Measurements from ENCODE around the gene MRPL14. TPM values are rescaled to one million over a fixed set of nuclear protein-coding genes. Genes with fewer than 3 reads are reported as not detected.

Gene MRPL14
- total RNA-seq, 8 experiments from 2014 or later: 34.3 to 82.4 (median 56.0) TPM

DNA sequence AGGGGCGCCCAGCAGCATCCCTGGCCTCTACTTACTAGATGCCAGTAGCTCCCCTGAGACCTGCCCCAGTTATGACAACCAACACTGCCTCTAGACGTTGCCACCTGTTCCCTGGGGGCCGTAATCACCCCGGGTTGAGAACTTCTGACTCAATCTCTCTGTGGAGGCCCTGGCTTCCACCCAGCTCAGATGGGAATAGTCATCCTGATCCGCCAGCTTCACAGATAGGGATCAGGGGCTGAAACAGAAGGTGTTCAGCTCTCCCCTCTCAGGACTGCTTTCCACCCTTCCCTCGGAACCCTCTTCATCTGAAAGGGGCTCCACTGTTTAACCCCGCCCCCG is 34.7 kb upstream of the MRPL14 start:
- no peak for ATAC-seq (replicated peaks in 6 of 8)
- 0 to 100% (median 48%) methylated on average over 1 to 6 of the region's 8 CpGs; no CpG with 5 or more reads in 6 of the 10 experiments for WGBS, 10 experiments
- in situ Hi-C loops (cut with MboI; ENCODE audit: low pct_unique_long_range_greater_than_20kb in 2 of 9, low sequenced_read_pairs in 9 of 9, unreplicated experiment in 9 of 9): loop anchor here in 1 of 9 experiments (25.0 kb wide), 1 partner anchor 175 kb away; the partner anchor contains the start of gene SPATS1

GRCh38 chr6:44158770-44159228 is 31.5 kb upstream of the MRPL14 start, which contains the start of gene CAPN11:
TSS of gene CAPN11 (plus strand) at chr6:44158820. CDS start at chr6:44158849, 29 bp downstream.
- WGBS, 10 experiments: 100% methylated on average over 1 of the region's 5 CpGs; no CpG with 5 or more reads in 8 of the 10 experiments
- in situ Hi-C loops (cut with MboI; ENCODE audit: low pct_unique_long_range_greater_than_20kb in 2 of 9, low sequenced_read_pairs in 9 of 9, unreplicated experiment in 9 of 9): loop anchor here in 1 of 9 experiments (25.0 kb wide), 1 partner anchor 179 kb away; the partner anchor contains the start of gene SPATS1
- H3K4me1 ChIP-seq (replicated peaks in 1 of 2): peaks cover 0 to 2% of the 10 kb centered on the region in 2 donors
- no peak within 1 kb of the TSS for H3K4me3 ChIP-seq
- H3K27ac ChIP-seq: no peak within 1 kb of the TSS
- no peak for ATAC-seq (replicated peaks in 6 of 8)

More for the DNA sequence above, 34.7 kb upstream of the MRPL14 start:
- Histone ChIP-seq H3K4me1 (replicated peaks in 1 of 2) (peaks cover 0 to 5% of the 10 kb centered on the region in 2 donors), H3K27ac (no peak overlapping the region), H3K4me3 (no peak overlapping the region)

DNA sequence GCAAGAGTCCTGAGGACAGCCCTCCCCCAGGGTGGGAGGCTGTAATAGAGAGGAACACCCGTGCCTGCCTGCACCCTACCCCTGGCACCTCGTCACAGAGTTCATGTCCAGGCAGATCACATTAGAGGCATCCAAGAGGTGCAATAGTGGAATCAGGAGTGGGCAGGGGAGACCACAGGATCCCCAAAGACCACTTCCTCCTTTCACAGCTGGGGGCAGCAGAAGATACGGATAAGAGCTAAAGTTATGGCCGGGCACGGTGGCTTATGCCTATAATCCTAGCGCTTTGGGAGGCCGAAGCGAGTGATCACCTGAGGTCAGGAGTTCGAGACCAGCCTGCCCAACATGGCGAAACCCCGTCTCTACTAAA is 29.9 kb upstream of the MRPL14 start:
- Histone ChIP-seq H3K4me1 (replicated peaks in 1 of 2) (peaks cover 0 to 2% of the 10 kb centered on the region in 2 donors), H3K27ac (no peak overlapping the region), H3K4me3 (no peak overlapping the region)
- in situ Hi-C loops (cut with MboI; ENCODE audit: low pct_unique_long_range_greater_than_20kb in 2 of 9, low sequenced_read_pairs in 9 of 9, unreplicated experiment in 9 of 9): loop anchor here in 1 of 9 experiments (25.0 kb wide), 1 partner anchor 180 kb away; the partner anchor contains the start of gene SPATS1
- 90 to 100% (median 92%) methylated on average over 2 to 5 of the region's 11 CpGs; no CpG with 5 or more reads in 7 of the 10 experiments for WGBS, 10 experiments
- ATAC-seq (replicated peaks in 6 of 8): no peak

DNA sequence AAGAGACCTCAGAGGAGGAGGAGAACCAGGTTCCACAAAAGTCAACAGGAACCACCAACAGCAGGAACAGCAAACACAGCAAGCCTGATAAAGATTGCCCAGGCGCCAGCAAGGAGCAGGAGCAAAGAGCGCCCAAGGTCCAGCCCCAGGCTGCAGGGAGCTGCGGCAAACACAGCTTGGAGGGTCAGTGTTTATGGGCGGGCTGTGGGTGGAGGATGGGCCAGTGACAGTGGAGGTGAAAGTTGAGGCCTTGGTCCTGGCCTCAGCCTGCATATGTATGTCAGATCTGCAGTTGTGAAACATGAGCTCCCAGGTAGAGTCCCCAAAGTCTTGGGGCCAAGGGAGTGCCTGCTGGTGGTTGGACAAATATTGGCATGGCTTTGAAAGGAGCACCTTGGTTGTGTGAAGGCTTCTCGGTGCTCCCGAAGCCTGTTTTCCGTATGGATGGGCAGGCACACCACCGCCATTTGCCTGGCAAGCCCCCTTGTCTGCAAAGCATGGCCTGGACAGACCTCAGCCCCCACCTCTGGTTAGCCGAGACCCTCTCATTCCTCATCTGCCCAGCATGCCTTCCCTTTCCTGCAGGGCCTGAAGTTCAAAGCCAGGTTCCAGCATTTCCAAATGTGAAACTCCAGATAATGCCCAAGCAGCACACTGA is 29.4 kb upstream of the MRPL14 start:
- H3K4me3 ChIP-seq: no peak overlapping the region
- H3K4me1 ChIP-seq (replicated peaks in 1 of 2): no peaks in the 10 kb centered on the region
- no peak for ATAC-seq (replicated peaks in 6 of 8)
- H3K27ac ChIP-seq: no peak overlapping the region
- WGBS, 10 experiments: 49 to 92% (median 87%) methylated on average over 2 to 6 of the region's 9 CpGs; no CpG with 5 or more reads in 3 of the 10 experiments
- in situ Hi-C loops (cut with MboI; ENCODE audit: low pct_unique_long_range_greater_than_20kb in 2 of 9, low sequenced_read_pairs in 9 of 9, unreplicated experiment in 9 of 9): loop anchor here in 1 of 9 experiments (25.0 kb wide), 1 partner anchor 181 kb away; the partner anchor contains the start of gene SPATS1

DNA sequence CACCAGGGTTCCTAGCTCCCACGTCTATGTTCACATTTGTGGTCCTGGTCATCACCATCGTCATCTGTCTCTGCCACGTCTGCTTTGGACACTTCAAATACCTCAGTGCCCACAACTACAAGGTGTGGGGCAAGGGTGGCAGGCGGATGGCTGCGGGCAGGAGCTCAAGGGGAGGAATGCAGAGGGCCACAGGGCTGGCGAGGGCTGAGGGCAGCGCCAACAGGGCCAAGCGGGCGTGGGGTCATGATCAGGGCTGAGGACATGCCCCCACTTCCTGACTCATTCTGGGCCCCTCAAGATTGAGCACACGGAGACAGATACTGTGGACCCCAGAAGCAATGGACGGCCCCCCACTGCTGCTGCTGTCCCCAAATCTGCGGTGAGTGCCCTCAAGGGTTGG is 26.8 kb upstream of the MRPL14 start:
- no peaks in the 10 kb centered on the region for H3K4me1 ChIP-seq (replicated peaks in 1 of 2)
- H3K4me3 ChIP-seq: no peak overlapping the region
- WGBS, 10 experiments: 83% methylated on average over 2 of the region's 12 CpGs; no CpG with 5 or more reads in 9 of the 10 experiments
- in situ Hi-C loops (cut with MboI; ENCODE audit: low pct_unique_long_range_greater_than_20kb in 2 of 9, low sequenced_read_pairs in 9 of 9, unreplicated experiment in 9 of 9): loop anchor here in 1 of 9 experiments (25.0 kb wide), 1 partner anchor 183 kb away; the partner anchor contains the start of gene SPATS1
- no peak overlapping the region for H3K27ac ChIP-seq
- ATAC-seq (replicated peaks in 6 of 8): no peak

DNA sequence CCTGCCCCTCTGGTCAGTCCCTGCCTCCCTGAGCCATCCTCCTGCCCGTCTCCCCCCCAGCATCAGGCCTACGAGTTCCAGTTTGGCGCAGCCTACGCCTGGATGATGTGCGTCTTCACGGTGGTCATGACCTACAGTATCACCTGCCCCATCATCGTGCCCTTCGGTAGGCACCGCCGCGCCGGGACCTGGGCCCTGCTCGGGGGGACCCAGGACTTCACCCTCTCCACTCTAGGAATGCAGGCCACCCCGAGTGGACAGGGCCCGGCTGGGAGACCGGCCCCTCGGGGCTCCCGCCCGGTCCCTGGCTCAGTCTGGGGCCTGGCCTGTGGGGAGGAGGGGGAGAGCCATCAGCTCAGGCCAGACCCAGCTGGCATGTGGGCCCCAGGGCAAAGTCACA is 25.3 kb upstream of the MRPL14 start:
- no peak for ATAC-seq (replicated peaks in 6 of 8)
- H3K27ac ChIP-seq: no peak overlapping the region
- H3K4me3 ChIP-seq: no peak overlapping the region
- WGBS, 10 experiments: 88 to 100% methylated on average over 1 to 8 of the region's 19 CpGs; no CpG with 5 or more reads in 8 of the 10 experiments
- H3K4me1 ChIP-seq (replicated peaks in 1 of 2): no peaks in the 10 kb centered on the region
- in situ Hi-C loops (cut with MboI; ENCODE audit: low pct_unique_long_range_greater_than_20kb in 2 of 9, low sequenced_read_pairs in 9 of 9, unreplicated experiment in 9 of 9): loop anchor here in 1 of 9 experiments (25.0 kb wide), 1 partner anchor 185 kb away; the partner anchor contains the start of gene SPATS1

DNA sequence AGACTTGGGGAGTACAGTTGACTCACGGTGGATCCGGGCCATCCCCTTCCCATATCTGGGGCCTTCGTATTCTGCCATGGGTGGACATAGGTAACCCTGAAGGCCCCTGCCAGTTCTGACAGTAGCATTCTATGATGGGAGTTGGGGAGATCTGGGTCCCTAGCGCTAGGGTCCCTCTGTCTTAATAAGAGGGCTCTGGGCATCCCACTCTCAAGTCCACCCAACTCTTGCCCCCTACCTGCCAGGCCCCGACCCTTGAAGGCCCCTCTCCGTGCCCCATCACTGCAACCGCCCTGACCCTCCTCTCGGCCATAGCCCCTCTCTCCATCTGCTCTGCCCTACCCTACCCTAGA is 24.8 kb upstream of the MRPL14 start:
- Histone ChIP-seq H3K4me1 (replicated peaks in 1 of 2) (no peaks in the 10 kb centered on the region), H3K4me3 (no peak overlapping the region), H3K27ac (no peak overlapping the region)
- in situ Hi-C loops (cut with MboI; ENCODE audit: low pct_unique_long_range_greater_than_20kb in 2 of 9, low sequenced_read_pairs in 9 of 9, unreplicated experiment in 9 of 9): loop anchor here in 1 of 9 experiments (25.0 kb wide), 1 partner anchor 185 kb away; the partner anchor contains the start of gene SPATS1
- WGBS, 10 experiments: 14% methylated on average over 1 of the region's 8 CpGs; no CpG with 5 or more reads in 9 of the 10 experiments
- peak in 3 of 8 experiments; percentile 6 to 18 (median 12) for ATAC-seq (replicated peaks in 6 of 8)

GRCh38 chr6:44151348-44152108 is 24.3 kb upstream of the MRPL14 start:
- Histone ChIP-seq H3K4me1 (replicated peaks in 1 of 2) (no peaks in the 10 kb centered on the region), H3K4me3 (no peak overlapping the region), H3K27ac (no peak overlapping the region)
- in situ Hi-C loops (cut with MboI; ENCODE audit: low pct_unique_long_range_greater_than_20kb in 2 of 9, low sequenced_read_pairs in 9 of 9, unreplicated experiment in 9 of 9): loop anchor here in 1 of 9 experiments (25.0 kb wide), 1 partner anchor 186 kb away; the partner anchor contains the start of gene SPATS1
- WGBS, 10 experiments: 0 to 100% (median 17%) methylated on average over 1 to 14 of the region's 31 CpGs; no CpG with 5 or more reads in 5 of the 10 experiments
- ATAC-seq (replicated peaks in 6 of 8): peak; percentile 79 to 97 (median 84)

GRCh38 chr6:44150317-44150917 is 23.2 kb upstream of the MRPL14 start:
- no peak overlapping the region for H3K4me3 ChIP-seq
- WGBS, 10 experiments: 83 to 92% methylated on average over 1 to 2 of the region's 3 CpGs; no CpG with 5 or more reads in 8 of the 10 experiments
- in situ Hi-C loops (cut with MboI; ENCODE audit: low pct_unique_long_range_greater_than_20kb in 2 of 9, low sequenced_read_pairs in 9 of 9, unreplicated experiment in 9 of 9): loop anchor here in 1 of 9 experiments (25.0 kb wide), 1 partner anchor 187 kb away; the partner anchor contains the start of gene SPATS1
- no peak overlapping the region for H3K27ac ChIP-seq
- H3K4me1 ChIP-seq (replicated peaks in 1 of 2): no peaks in the 10 kb centered on the region
- ATAC-seq (replicated peaks in 6 of 8): no peak

- WGBS, 10 experiments: 80 to 100% (median 88%) methylated on average over 1 to 2 of the region's 7 CpGs; no CpG with 5 or more reads in 5 of the 10 experiments
- ATAC-seq (replicated peaks in 6 of 8): no peak
- in situ Hi-C loops (cut with MboI; ENCODE audit: low pct_unique_long_range_greater_than_20kb in 2 of 9, low sequenced_read_pairs in 9 of 9, unreplicated experiment in 9 of 9): loop anchor here in 1 of 9 experiments (25.0 kb wide), 1 partner anchor 188 kb away; the partner anchor contains the start of gene SPATS1
These were observed 22.2 kb upstream of the MRPL14 start for GRCh38 chr6:44149369-44150012.

DNA sequence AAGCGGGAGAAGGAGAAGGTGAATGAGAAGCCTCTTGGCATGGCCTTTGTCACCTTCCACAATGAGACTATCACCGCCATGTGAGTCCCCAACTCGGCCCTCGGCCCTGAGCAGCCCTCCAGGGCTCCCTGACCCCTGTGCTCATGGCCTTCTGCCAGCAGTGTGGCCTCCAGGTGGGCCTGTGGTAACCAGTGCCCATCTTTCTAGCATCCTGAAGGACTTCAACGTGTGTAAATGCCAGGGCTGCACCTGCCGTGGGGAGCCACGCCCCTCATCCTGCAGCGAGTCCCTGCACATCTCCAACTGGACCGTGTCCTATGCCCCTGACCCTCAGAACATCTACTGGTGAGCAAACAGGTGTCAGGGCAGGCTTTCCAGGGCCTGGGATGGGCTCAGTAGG is 21.1 kb upstream of the MRPL14 start:
- no peak for ATAC-seq (replicated peaks in 6 of 8)
- Histone ChIP-seq H3K4me3 (no peak overlapping the region), H3K4me1 (replicated peaks in 1 of 2) (no peaks in the 10 kb centered on the region), H3K27ac (no peak overlapping the region)
- in situ Hi-C loops (cut with MboI; ENCODE audit: low pct_unique_long_range_greater_than_20kb in 2 of 9, low sequenced_read_pairs in 9 of 9, unreplicated experiment in 9 of 9): no loop called here
- WGBS, 10 experiments: 67 to 100% (median 95%) methylated on average over 1 to 7 of the region's 9 CpGs; no CpG with 5 or more reads in 5 of the 10 experiments

More at GRCh38 chr6:44149369-44150012, 22.2 kb upstream of the MRPL14 start:
- H3K4me1 ChIP-seq (replicated peaks in 1 of 2): no peaks in the 10 kb centered on the region
- H3K27ac ChIP-seq: no peak overlapping the region
- H3K4me3 ChIP-seq: no peak overlapping the region

DNA sequence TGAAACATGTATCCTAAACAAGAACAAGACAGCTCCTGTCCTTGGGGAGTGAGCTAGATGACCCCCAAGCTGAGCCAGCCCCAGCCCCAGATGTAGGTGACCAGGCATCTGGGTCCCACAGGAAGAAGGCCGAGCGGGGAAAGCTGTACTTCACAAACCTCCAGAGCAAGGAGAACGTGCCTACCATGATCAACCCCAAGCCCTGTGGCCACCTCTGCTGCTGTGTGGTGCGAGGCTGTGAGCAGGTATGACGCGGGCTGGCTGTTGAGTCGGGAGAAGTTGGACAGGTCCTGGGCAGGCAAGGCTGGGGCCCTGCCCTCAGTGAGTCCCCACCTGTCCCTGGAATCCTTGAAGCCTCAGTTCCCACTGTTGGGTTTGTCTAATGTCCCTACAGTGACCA is 20.0 kb upstream of the MRPL14 start:
- Histone ChIP-seq H3K27ac (no peak overlapping the region), H3K4me3 (no peak overlapping the region), H3K4me1 (replicated peaks in 1 of 2) (no peaks in the 10 kb centered on the region)
- in situ Hi-C loops (cut with MboI; ENCODE audit: low pct_unique_long_range_greater_than_20kb in 2 of 9, low sequenced_read_pairs in 9 of 9, unreplicated experiment in 9 of 9): no loop called here
- ATAC-seq (replicated peaks in 6 of 8): no peak
- 78% methylated on average over 3 of the region's 7 CpGs; no CpG with 5 or more reads in 9 of the 10 experiments for WGBS, 10 experiments
